GM19397 (cell line): Measurements from ENCODE around the gene ZNF544.

ENCODE experiments used
- ATAC-seq: cut with Tn5 transposase; IDR thresholded peaks from one replicate; pipeline ENCODE4 v1.9.1; 2021; ENCODE audit warnings: mild to moderate bottlenecking, moderate library complexity; ENCODE audit not compliant: unreplicated experiment

ZNF544 gene

GRCh38 chr19:58228585-58229254, at the start of gene ZNF544:
ZNF544 (plus strand) TSS chr19:58228914; CDS start chr19:58244024, 15,110 bp downstream.
- peak; percentile 91 for ATAC-seq

DNA sequence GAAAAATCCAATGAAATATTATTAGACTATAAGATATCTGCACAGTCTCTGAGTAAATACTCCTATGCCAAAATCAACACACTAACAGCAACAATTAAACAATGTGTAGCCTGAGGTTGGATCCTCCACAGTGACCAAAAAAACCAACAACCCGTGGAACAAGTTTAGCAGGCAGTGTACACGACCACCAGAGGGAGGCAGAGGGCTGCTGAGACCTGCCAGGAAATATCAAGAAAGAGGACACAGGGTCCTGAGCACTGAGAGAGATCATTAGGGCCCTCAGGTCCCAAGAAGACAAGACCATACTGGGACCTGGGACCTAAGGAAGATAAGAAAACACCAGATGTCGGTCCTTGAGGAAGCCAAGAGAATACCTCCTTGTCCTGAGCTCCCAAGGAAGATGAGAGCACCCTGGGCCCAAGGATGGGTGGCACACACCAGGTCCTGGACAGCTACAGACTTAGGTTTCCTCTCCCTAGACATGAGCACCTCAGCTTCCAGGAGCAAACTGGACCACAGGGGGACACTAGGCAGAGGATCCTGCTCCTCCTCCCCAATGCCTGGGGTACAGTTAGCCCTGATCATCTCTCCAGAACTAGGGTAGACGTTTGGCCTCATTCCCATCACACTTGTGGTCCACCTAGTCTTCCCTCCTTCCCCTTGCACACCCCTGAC, 46.7 kb upstream of the ZNF544 start:
- ATAC-seq, result no peak

- no peak for ATAC-seq
Observed at GRCh38 chr19:58182577-58182988, 46.1 kb upstream of the ZNF544 start.

GRCh38 chr19:58182989-58183816, 45.5 kb upstream of the ZNF544 start, which contains the start of gene ZNF274:
ZNF274 (plus strand) TSS chr19:58183061; CDS start chr19:58183966, 905 bp downstream.
- peak; percentile 96 for ATAC-seq

- no peak for ATAC-seq
Observed at GRCh38 chr19:58183817-58184215, 44.9 kb upstream of the ZNF544 start.

GRCh38 chr19:58196901-58197616, 31.7 kb upstream of the ZNF544 start:
- no peak for ATAC-seq

- no peak for ATAC-seq
Observed at GRCh38 chr19:58203814-58204475, 24.8 kb upstream of the ZNF544 start.

- ATAC-seq, result no peak
Observed at GRCh38 chr19:58204566-58204965, 24.1 kb upstream of the ZNF544 start.

DNA sequence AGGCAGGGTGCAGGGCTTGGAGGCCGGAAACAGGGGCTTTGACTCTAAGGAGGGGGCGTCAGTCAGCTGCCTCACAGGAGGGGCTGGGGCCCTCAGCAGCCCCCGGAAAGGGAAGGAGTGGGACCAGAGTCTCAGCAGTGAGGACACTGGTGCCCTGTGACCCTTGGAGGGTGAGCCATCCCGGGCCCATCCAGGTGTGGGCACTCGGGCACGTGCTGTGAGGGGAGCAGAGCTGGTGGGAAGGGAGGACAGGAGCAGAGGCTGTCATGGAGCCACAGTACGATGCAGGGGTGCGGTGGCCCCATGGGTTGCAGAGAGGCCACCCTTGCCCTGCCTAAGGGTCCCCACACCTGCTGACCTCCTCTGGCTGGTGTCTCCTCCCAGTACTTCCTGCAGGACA, 19.1 kb upstream of the ZNF544 start:
- ATAC-seq, result no peak

GRCh38 chr19:58212336-58213074, 16.2 kb upstream of the ZNF544 start:
- ATAC-seq, result no peak

DNA sequence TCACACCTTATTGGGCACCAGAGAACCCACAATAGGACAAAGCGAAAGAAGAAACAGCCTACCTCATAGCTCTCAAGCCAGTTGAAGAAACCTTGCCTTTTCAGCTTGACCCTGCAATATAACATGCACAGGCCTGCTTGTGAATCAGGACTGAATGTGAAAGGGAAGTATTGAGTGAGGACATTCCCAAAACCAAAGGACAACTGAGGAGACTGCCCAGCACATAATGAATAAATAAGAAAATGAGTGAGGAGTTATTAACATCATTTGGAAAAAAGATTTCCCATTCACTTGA, 15.7 kb upstream of the ZNF544 start:
- ATAC-seq, result no peak

DNA sequence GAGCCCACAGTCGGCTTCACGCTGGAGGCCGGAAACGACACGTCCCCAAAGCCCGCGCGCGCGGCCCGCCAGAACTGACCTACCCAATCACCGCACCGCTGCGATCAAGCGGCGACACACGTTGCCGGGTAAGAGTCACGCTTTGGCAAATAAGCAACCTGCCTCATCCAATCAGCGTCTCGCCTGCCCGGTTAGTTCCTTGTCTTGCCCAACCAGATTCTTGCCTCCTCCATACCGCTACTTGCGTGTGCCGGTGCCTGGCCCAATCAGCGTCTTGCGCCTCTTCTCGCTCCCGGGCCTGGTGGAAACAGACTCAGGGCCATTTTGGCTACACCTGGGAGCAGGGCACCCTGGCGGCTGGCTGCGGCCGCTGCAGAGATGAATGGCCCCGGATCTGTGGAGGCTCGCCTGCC, 11.6 kb upstream of the ZNF544 start:
- ATAC-seq, result no peak

GRCh38 chr19:58217607-58218391, 10.9 kb upstream of the ZNF544 start:
- ATAC-seq, result no peak

GRCh38 chr19:58218899-58219298, 9.8 kb upstream of the ZNF544 start:
- no peak for ATAC-seq

GRCh38 chr19:58227964-58228584, 640 bp upstream of the ZNF544 start:
- no peak for ATAC-seq

DNA sequence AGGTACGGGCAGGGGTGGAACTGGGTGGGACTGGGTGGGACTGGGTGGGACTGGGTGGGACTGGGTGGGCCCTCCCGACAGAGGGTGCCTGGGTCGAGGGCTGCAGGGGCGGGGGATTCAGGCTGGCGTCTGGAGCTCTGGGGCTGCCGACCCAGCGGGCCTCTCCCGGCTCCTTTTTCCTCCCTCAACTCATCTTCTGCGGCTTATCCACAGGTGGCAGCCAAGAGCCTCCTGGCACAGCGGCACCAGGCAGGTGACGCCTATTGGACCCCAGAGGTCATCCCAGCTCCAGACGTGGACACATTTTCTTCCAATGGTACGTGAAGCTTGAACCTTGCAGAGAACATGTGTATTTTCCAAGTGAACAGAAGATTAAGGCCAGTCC, 533 bp downstream of the ZNF544 start:
- ATAC-seq, result no peak

DNA sequence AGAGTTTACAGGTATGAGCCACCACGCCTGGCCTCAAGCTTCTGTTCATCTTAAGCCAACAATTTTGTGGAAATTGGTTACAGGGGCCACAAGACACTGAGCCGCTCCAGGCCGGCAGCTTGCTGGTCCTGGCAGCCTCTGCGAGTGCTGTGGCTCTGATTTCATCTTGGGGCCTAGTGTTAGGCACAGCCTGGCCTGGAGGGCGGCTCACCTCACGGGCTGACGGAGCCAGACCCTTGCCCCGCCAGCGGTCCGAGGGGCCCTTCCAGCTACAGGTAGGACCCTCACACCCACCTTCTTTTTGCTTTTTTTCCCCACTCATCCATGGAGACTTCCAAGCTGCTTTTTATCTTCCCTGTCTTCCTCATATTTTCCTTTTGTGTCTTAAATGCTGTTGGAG, 8.6 kb downstream of the ZNF544 start:
- ATAC-seq, result no peak

GRCh38 chr19:58243351-58243750, 14.6 kb downstream of the ZNF544 start:
- ATAC-seq, result no peak

DNA sequence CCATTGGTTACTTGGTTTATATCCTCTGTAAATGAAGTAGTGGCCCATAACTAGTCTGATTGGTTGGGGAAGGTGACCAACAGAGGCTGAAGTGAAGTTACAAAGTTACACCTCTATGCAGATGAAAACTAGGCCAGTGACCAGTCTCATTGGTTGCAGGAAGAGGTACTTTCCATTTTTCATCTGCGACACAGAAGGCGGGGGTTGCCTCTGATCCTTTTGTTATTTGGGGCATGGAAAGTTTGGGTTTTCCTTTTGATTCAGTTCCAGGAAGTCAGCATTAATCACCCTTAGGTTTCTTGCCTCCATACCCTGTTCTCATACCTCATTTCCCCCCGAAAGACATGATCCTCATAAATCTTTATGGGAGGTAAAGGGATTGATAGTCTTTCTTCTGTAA, 20.2 kb downstream of the ZNF544 start:
- no peak for ATAC-seq
